Brain microvascular endothelial cell (primary cell): ENCODE results near the gene INPP5D.

ENCODE experiments used
- DNase-seq: peaks from one replicate; pipeline ENCODE4 v3.0.0-alpha.2; 2020
- H3K27ac ChIP-seq: fragments of 250-450 bp; sonication (Bioruptor Pico); 2 replicates; pipeline ENCODE4 v1.5.1; 2020; ENCODE audit warnings: mild to moderate bottlenecking, moderate library complexity
- H3K27me3 ChIP-seq: fragments of 250-450 bp; sonication (Bioruptor Pico); replicated peaks from 2 replicates; pipeline ENCODE4 v1.5.1; 2020; ENCODE audit warnings: mild to moderate bottlenecking
- H3K36me3 ChIP-seq: fragments of 250-450 bp; sonication (Bioruptor Pico); replicated peaks from 2 replicates; pipeline ENCODE4 v1.5.1; 2020; ENCODE audit warnings: mild to moderate bottlenecking
- H3K4me3 ChIP-seq: 2 replicates; pipeline ENCODE4 v1.5.1; 2011; ENCODE audit warnings: low read depth, mild to moderate bottlenecking, control low read depth, low read length, moderate library complexity
- in situ Hi-C: cut with HindIII; loops from 2 replicates; pipeline ENCODE4 v1.10.0; 2017; ENCODE audit warnings: low sequenced_read_pairs, low pct_ligation_motif_present
- TF ChIP-seq, protein P1 (sequence below): IDR thresholded peaks from 2 replicates; pipeline ENCODE4 v1.5.1; 2011; ENCODE audit warnings: low read depth, mild to moderate bottlenecking, moderate library complexity, low read length, control low read depth, inconsistent platforms; ENCODE audit errors: missing control alignments

Gene INPP5D

DNA sequence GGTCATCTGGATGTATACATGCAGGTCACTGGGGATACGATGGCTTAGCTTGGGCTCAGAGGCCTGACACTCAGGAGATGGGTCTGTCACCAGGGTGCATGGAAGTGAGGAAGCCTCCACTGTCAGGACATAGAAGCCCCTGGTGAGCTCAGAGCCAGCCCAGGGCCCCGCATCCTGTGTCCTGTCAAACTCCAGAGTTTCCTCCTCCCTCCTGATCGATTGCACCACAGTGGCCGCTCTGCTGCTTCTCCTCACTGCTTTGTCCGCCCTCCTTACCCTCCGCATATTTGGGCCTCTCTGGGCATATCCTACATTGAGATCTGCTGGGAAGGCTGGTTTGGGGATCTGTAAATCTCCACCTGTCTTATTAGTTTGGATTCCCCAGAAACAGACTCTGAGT, 153.8 kb downstream of the INPP5D start:
- no peak overlapping the region for H3K27ac ChIP-seq
- H3K4me3 ChIP-seq, result no peak overlapping the region
- H3K27me3 ChIP-seq, result no peaks in the 10 kb centered on the region
- in situ Hi-C loops, result no loop called here
- DNase-seq, result no peak
- TF ChIP-seq, protein P1, sequence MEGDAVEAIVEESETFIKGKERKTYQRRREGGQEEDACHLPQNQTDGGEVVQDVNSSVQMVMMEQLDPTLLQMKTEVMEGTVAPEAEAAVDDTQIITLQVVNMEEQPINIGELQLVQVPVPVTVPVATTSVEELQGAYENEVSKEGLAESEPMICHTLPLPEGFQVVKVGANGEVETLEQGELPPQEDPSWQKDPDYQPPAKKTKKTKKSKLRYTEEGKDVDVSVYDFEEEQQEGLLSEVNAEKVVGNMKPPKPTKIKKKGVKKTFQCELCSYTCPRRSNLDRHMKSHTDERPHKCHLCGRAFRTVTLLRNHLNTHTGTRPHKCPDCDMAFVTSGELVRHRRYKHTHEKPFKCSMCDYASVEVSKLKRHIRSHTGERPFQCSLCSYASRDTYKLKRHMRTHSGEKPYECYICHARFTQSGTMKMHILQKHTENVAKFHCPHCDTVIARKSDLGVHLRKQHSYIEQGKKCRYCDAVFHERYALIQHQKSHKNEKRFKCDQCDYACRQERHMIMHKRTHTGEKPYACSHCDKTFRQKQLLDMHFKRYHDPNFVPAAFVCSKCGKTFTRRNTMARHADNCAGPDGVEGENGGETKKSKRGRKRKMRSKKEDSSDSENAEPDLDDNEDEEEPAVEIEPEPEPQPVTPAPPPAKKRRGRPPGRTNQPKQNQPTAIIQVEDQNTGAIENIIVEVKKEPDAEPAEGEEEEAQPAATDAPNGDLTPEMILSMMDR, result no peak
- no peaks in the 10 kb centered on the region for H3K36me3 ChIP-seq

DNA sequence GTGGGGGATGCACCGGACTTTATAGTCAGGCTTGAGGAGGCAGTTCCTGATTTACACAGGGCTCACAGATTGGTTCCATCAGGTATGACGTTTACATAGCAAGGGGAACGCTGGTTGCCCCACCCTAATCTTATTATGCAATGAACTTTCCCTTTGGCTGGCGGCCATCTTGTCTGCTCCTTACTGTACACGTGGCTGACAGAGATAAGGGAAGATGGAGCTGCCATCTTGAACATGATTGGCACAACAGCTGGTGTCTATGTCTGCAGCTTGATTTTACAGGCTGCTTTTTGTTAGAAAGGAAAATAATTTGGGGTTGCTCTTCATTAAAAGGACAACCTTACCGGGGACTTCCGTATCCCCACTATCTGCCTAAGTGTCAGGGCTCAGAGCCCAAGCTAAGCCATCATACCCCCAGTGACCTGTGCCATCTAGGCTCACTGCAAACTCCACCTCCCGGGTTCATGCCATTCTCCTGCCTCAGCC, 157.8 kb downstream of the INPP5D start:
- no peak overlapping the region for H3K27ac ChIP-seq
- in situ Hi-C loops, result no loop called here
- H3K4me3 ChIP-seq, result no peak overlapping the region
- H3K36me3 ChIP-seq, result no peaks in the 10 kb centered on the region
- H3K27me3 ChIP-seq, result no peaks in the 10 kb centered on the region
- no peak for DNase-seq
- TF ChIP-seq, protein P1, result no peak

DNA sequence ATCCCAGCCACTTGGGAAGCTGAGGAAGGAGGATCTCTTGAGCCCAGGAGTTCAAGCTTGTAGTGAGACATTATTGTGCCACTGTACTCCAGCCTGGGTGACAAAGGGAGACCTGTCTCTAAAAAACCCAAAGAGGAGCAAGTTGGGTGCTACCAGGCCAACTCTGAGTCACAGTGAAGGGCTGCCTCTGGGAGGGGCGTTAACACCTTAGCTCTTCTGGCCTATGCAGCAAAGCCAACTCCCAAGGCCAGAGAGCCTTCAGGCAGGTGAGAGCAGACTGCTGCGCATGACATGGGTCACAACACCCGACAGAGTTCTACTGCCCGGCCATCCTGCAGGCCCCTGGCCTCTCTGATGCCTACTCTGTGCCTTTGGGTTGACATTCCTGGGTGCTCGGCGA, 158.7 kb downstream of the INPP5D start:
- Histone ChIP-seq H3K4me3 (no peak overlapping the region), H3K27me3 (no peaks in the 10 kb centered on the region), H3K36me3 (no peaks in the 10 kb centered on the region), H3K27ac (no peak overlapping the region)
- in situ Hi-C loops, result no loop called here
- no peak for DNase-seq
- TF ChIP-seq, protein P1, result no peak

DNA sequence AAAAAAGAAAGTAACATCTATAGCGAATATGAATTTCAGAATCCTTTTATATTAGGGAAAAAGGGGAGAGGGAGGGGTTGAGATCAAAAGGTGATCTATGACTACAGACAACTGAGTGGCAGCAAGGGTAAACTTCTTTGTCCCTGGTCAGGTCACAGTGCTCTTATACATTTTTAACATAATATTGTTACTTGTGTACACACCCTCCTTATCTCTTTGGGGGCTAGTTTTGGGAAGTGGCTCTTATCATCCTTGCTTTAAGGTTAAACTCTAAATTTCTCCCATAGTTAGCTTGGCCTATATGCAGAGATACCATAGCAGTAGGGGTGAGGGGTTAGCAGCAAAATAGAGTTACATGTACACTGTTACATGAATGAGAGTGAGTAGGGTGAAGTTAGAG, 159.7 kb downstream of the INPP5D start:
- H3K4me3 ChIP-seq, result no peak overlapping the region
- no peaks in the 10 kb centered on the region for H3K36me3 ChIP-seq
- H3K27me3 ChIP-seq, result no peaks in the 10 kb centered on the region
- DNase-seq, result no peak
- H3K27ac ChIP-seq, result no peak overlapping the region
- in situ Hi-C loops, result no loop called here
- TF ChIP-seq, protein P1, result no peak

DNA sequence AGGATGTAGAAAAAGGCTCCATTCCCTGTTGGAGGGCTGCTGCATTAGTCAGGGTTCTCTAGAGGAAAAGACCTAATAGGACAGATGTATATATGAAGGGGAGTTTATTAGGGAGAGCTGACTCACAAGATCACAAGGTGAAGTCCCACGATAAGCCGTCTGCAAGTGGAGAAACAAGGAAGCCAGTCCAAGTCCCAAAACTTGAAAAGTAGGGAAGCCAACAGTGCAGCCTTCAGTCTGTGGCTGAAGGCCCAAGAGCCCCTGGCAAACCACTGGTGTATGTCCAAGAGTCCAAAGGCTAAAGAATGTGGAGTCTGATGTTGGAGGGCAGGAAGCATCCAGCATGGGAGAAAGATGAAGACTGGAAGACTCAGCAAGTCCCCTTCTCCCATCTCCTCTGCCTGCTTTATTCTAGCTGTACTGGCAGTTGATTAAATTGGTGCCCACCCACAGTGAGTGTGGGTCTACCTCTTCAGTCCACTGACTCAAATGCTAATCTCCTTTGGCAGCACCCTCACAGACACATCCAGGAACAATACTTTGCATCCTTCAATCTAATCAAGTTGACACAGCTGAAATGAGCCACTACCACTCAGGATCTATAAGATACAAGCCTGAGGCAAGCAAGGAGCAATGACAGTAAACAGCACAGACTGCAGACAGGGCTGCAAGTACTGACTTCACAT, 161.4 kb downstream of the INPP5D start:
- DNase-seq, result no peak
- in situ Hi-C loops, result no loop called here
- Histone ChIP-seq H3K27me3 (no peaks in the 10 kb centered on the region), H3K4me3 (no peak overlapping the region), H3K27ac (no peak overlapping the region), H3K36me3 (no peaks in the 10 kb centered on the region)
- TF ChIP-seq, protein P1, result no peak
